Neural progenitor cell (in vitro differentiated cells): ENCODE results near the gene HBS1L.

Source experiments
- EZH2 ChIP-seq: fragments of 200-600 bp; sonication (generic); IDR thresholded peaks from 2 replicates; pipeline ENCODE4 v1.6.1; 2017; ENCODE audit warnings: antibody characterized with exemption, mild to moderate bottlenecking, moderate library complexity
- EZH2phosphoT487 ChIP-seq: fragments of 200-600 bp; sonication (generic); IDR thresholded peaks from 2 replicates; pipeline ENCODE4 v1.6.1; 2017; ENCODE audit warnings: antibody characterized with exemption
- TF ChIP-seq, protein P1 (sequence below): fragments of 200-600 bp; sonication (generic); IDR thresholded peaks from 2 replicates; pipeline ENCODE4 v1.5.1; 2017; ENCODE audit warnings: antibody characterized with exemption, mild to moderate bottlenecking

DNA sequence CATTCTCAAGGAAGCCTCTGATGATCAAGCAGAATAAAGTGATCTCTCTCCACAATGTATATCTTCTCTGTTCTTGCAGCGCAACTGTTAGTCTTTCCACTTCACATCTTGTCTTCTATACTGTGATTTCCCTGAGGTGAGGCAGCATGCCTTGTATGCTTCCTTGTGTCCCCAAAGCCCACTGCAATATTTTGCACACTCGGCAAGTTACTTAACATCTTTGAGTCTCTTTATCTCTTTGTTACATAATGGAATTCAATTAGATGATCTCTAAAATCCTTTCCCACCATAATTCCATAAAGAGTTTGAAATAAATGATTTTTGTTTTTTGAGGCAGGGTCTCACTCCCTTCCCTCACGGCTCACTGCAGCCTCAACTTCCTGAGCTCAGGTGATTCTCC is 64.4 kb downstream of the HBS1L start:
- no peak for TF ChIP-seq EZH2
- TF ChIP-seq, protein P1, sequence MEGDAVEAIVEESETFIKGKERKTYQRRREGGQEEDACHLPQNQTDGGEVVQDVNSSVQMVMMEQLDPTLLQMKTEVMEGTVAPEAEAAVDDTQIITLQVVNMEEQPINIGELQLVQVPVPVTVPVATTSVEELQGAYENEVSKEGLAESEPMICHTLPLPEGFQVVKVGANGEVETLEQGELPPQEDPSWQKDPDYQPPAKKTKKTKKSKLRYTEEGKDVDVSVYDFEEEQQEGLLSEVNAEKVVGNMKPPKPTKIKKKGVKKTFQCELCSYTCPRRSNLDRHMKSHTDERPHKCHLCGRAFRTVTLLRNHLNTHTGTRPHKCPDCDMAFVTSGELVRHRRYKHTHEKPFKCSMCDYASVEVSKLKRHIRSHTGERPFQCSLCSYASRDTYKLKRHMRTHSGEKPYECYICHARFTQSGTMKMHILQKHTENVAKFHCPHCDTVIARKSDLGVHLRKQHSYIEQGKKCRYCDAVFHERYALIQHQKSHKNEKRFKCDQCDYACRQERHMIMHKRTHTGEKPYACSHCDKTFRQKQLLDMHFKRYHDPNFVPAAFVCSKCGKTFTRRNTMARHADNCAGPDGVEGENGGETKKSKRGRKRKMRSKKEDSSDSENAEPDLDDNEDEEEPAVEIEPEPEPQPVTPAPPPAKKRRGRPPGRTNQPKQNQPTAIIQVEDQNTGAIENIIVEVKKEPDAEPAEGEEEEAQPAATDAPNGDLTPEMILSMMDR, result no peak
- TF ChIP-seq EZH2phosphoT487, result no peak
